MM.1S (cell line): ENCODE data around the gene PPP1R13B.

ENCODE experiments used
- CTCF ChIP-seq: fragments of 300-600 bp; sonication (generic); IDR thresholded peaks from 2 replicates; pipeline ENCODE4 v1.5.1; 2016; ENCODE audit warnings: antibody characterized with exemption, low read length, mixed read lengths
- EZH2 ChIP-seq: fragments of 300-600 bp; sonication (generic); optimal IDR thresholded peaks from 2 replicates; pipeline ENCODE3; 2017; ENCODE audit warnings: low read depth, mild to moderate bottlenecking, antibody characterized with exemption, low read length, mixed read lengths
- EZH2phosphoT487 ChIP-seq: fragments of 300-600 bp; sonication (generic); IDR thresholded peaks from 2 replicates; pipeline ENCODE4 v1.6.1; 2018; ENCODE audit warnings: antibody characterized with exemption, low read length

- TF ChIP-seq CTCF (no peak), EZH2phosphoT487 (no peak), EZH2 (no peak)
These were observed 142.3 kb downstream of the PPP1R13B start for GRCh38 chr14:103705118-103705503.
